ENCODE results near the gene DCXR.
A peak's percentile ranks its signal among the peaks of the same experiment; 100 is the strongest.

The DCXR gene

DNA sequence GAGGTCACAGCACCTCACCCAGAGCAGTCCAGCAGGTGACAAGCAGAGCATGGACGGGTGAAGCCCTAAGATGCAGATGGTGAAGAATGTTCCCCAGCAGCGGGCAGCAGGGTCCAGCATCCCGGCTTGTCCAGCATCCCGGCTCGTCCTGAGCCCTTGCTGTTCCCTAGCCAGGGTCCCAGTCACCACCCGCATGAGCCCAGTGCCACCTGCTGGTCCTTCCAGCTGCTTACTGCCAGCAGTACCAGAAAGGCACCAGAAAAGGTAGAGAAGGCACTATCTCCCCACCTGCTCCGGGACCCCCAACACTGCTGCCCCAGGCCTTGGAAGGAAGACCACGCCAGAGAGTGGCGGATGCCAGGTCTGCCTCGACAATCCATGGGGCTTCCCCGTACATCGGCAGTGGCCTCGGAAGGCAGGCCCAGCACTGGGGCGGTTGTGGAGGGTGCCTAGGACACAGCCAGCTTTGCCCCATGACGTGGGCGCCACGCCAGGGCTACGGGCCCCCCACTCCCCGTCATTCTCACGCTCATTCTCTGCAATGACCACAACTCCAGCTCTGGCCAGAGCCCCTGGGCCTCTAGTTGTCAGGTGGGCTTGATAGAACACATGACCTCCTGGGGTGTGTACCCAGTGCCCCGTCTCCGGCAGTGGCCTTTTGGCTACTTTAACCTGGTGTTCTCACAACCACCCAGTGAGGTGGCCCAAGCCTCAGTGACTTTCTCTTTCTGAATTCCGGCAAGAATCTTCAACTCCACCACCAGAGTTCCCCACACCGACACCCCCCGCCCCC, 16.2 kb downstream of the DCXR start:
- DNase-seq = peak; percentile 29

DNA sequence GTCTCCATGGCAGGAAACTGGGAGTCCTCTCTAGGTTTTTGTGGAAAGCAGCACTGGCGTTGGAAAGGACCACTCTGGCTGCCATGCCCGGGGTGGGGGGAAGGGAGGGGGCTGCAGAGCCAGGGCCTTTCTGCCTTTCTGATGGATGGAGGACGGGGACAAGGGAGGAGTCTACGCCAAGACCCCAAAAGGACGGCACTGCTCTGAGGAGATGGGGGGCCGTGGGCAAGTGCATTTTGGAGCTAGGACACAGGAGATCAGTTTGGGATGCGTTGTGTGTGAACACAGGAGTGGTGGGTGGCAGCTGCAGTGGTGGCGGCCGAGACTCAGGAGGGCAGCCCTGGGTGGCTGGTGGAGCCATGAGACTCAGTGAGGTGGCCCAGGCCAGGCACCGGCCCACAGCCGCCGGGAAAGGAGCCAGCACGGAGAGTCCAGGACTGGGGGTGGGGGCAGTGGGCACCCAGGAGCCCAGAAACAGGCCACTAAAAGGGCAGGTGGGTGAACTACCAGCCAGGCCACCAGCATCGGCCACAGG, 16.9 kb downstream of the DCXR start:
- DNase-seq = no peak

GRCh38 chr17:82019690-82020571, 17.6 kb downstream of the DCXR start:
- no peak for DNase-seq

DNA sequence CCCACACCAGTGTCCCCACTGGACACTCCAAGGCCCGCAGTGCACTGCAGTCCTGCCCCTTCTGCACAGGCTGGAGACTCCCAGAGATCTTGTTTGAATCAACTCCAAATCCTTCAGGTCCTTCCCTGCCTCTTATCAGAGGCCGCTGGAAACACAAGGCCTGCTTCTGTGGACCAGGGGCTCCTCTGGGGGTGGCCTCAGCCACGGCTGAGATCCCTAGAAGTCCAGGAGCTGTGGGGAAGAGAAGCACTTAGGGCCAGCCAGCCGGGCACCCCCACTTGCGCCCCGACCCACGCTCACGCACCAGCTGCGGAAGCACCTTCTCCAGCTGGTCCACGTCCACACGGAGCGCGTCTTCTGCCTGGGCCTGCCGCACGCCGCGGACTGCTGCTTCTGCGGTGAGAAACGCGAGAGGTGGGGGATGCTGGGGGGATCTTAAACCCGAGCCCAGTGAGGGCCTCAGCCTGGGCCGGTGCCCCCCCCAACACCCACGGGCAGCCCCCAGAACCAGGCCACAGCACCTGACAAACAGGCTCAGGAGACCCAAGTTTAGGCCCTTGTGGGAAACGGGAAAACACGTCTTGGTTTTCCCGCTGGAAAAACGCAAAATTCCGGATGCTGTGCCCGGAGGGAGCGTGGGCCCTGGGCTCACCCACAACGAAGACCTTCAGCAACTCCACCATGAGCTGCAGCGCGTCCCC, 18.4 kb downstream of the DCXR start:
- DNase-seq = no peak

DNA sequence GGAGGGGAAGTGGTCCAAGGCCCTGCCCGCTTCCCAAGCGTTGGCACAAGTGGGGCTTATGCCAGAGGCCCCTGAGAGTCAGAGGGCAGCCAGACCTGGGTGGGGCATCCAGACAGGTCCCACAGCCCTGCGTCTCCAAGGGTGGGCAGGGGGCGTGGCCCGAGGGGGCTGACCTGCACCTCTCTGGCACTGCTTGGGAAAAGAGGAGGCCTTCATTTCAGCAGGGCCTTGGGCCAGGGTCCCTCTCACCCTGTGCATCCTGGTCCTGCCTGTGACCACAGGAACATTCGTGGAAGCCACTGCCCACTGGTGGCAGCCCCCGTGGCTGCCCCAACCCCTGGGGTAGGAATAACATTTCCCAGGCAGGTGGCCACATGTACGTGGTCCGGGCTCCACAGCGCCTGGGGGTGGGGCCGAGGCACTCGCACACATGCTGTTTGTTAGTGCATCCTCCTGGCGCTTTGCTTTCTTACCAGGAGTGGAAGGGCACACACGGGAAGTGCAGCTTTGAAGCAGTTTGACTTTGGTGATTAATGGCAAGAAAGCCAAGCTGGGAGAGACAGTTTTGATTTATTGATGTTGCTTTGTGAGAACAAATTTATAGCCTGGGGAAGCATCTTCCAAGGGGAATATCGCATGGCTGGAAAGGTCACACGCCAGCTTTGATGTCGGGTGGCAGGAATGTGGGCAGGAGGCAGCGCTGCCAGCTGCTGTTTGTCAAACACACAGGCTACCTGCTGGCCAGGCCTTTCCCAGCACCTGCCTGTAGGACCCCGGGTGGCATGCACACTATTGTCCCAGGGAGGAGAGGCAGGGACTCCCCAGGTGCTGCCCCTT, 19.1 kb downstream of the DCXR start:
- DNase-seq = no peak

GRCh38 chr17:82017612-82018151, 19.8 kb downstream of the DCXR start:
- DNase-seq = no peak

- no peak for DNase-seq
These were observed 20.5 kb downstream of the DCXR start for GRCh38 chr17:82016875-82017459.

- DNase-seq = no peak
These were observed 21.2 kb downstream of the DCXR start for GRCh38 chr17:82016061-82016874.

- DNase-seq = no peak
These were observed 22.1 kb downstream of the DCXR start for GRCh38 chr17:82015311-82015971.

- DNase-seq = no peak
These were observed 22.6 kb downstream of the DCXR start for GRCh38 chr17:82014971-82015310.

GRCh38 chr17:82014432-82014831, 23.1 kb downstream of the DCXR start:
- DNase-seq = no peak

DNA sequence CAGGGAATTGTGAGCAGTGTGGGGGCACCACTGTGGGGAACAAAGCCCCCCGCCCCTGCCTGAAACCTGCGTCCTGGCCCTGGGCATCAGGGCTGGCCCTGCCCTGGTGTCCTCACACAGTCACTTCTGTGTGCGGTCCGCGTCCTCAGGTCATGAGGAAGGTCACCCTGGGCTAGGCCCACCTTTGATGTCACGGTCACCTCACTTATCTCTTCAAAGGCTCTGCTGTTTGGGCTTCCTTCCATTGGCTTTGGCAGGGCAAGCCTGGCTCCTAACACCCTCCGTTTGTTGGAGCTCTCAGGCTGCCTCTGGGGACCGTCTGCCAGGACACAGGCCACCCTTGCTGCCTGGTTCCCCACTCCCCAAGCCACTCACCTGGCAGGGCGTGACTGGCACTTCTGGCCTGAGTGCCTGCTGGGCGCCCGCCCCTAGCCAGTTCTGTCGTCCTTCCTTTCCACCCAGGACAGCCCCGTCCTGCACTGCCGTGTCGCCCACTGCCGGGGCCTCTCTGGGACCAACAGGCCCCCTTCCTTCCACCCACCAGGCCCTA, 23.6 kb downstream of the DCXR start:
- no peak for DNase-seq

GRCh38 chr17:82013341-82013740, 24.2 kb downstream of the DCXR start:
- no peak for DNase-seq

GRCh38 chr17:82012640-82013295, 24.7 kb downstream of the DCXR start:
- DNase-seq = no peak

DNA sequence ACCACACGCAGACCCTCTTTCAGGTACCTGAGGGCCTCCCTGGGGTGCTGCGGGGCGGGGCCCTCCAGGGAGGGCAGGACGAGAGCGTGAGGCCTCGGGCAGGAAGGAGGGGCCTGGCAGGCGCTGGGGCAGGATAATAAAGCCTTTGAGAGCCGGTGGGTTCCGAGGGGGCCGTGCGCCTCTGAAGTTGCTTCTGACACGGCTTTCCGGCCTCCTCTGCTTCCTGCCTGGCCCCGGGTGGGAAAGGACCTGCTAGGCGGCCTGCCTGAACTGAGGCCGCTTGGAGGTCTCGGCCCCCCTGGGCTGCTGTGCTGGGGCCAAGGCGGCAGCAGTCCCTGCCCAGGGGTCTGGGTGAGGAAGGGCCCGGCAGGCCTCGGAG, 25.2 kb downstream of the DCXR start:
- no peak for DNase-seq

GRCh38 chr17:82011617-82012187, 25.8 kb downstream of the DCXR start:
- no peak for DNase-seq

GRCh38 chr17:82010575-82011525, 26.6 kb downstream of the DCXR start:
- no peak for DNase-seq

DNA sequence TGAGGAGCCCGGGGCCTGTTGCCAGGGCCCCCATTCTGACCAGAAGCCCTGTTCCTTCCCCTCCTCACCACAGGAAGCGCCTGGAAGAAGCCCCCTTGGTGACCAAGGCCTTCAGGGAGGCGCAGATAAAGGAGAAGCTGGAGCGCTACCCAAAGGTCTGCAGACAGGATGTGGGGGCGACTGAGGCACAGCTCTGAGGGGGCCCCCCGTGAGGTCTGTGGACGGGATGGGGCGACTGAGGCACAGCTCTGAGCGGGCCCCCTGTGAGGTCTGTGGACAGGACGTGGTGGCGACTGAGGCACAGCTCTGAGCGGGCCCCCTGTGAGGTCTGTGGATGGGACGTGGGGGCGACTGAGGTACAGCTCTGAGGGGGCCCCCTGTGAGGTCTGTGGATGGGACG, 28.1 kb downstream of the DCXR start:
- DNase-seq = no peak

Measured in NCI-H2171 (cell line).